NOMO-1 treated with dmso at 0.1 percent for 144 hours (cell line): ENCODE results near the gene ATP2A2.

ENCODE experiments used
- DNase-seq: peaks from one replicate; lab custom pipeline; 2025; ENCODE audit not compliant: unreplicated experiment; lab: John Stamatoyannopoulos, UW

The ATP2A2 gene

DNA sequence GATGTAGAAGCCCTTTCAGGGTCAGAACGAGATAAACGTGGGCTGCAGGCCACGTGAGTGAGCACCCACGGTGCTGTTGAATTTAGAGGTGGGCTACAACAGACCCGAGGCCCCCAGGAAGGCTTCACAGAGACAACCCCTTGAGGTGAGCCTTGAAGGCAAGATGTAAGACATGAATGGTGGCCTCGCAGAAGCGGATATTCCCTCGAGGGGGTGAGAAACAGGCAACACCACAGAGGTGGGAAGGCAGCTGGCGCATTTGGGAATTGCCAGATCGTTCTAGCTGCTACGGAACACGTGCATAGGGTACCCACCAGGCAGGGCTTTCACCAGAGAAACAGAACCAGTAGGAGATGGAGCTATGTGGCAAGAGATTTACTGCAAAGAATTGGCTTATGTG is 22.6 kb upstream of the ATP2A2 start:
- no peak for DNase-seq

DNA sequence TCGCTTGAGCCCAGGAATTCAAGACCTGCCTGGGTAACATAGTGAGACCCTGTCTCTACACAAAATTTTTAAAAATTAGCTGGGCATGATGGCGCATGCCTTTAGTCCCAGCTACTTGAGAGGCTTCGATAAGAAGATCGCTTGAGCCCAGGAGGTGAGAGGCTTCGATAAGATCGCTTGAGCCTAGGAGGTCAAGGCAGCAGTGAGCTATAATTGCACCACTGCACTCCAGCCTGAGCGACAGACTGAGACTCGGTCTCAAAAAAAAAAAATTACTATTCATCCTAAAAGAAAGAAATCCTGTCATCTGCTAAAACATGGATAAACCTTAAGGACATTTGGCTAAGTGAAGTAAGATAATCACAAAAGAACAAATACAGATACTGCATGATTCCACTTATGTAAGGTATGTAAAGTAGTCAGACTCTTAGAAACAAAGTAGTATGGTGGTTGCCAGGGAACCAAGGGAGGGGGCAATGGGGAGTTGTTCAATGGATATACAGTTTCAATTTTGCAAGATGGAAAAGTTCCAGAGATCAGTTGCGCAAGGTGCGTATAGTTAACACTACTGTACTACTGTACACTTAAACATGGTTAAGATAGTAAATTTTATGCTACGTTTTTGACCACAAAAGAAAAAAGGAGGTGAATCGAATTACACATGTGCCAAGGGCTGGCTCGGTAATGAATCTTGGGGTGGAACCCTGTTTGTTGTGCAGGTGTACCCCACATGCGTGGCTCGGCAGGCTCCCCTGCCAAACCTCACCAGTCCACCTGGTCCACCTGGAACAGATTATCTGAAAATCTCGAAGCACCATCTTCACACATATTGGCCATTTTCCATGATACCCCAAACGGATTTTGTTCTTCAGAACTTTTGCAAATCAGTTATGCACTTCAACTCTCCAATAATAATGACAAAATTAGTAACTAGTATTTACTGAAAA is 18.3 kb upstream of the ATP2A2 start:
- peak; percentile 21 for DNase-seq

DNA sequence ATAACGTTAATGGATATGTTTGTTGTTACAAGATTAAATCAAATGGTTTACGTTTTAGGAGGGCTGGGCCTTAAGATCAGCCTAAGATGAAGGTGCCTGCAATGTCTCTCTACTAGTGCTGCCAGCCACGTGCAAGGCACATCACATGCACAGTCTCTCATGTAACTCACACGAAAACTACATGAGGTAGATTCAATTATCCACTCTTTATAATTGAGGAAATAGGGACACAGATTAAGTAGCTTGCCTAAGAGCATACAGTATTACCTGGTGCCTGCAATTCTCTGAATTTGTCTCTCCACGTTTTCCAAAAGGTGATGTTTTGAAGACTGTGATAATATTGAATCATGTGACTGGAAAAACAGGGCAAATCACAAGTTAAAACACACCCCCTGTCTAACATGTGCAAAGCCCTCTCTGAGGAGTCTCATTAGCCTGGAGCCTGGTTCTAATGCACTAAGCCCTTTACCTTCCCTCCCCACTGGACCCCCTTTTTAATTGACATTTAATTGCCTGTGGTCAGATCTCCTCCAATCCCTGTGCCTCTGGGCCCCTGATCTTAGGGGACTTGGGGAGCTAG is 14.6 kb upstream of the ATP2A2 start:
- no peak for DNase-seq

DNA sequence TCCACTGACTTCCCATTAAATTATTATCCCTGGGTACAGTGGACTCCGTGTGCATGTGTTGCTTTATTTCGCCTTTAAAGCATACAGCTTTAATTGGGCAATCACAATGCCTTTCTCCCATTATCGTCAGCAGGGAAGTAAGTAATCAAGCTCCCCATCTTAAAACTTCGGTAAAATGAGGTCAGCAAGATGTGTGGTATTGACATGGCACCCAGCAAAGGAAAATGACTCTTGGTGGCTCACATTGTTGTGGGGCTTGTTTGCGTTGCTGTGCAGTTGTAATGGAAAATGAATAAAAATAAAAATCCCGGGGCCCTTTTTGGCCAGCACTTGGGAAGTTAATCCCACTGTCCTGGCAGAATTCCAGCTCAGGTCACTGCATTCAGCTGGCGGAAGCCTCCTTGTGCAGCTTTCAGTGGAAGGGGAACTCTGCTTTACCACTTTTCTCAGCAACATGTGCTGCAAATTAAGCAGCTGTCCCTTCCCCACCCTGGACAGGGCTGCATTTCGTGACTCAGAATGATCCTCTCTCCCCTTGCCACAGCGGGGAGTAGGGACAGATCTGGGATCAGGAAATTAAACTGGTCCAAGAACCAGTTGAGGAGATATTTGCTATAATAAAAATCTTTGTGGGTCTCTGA is 13.9 kb upstream of the ATP2A2 start:
- DNase-seq: no peak

DNA sequence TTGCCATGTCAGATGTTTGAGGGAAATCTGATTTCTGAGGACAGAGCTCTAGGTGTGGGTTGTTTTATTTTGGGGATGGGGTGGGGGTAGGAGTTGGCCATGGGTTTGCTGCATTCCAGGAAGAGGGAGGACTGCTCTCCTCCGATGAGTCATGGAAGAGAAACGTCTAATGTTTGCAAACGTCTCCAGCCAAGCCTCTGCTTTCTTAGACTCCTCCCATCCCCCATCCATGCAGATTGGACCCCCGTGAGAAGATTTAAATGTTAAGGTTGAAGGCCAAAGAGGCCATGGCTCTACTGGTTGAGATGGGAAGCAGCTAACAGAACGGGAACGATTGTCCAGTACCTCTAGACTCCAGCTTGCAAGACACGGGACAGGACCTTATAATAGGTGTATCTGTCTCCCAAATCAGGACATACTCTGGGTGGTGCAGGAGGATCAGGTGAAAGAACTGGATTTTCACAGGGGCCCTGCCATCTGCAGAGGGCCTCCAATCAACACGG is 11.4 kb upstream of the ATP2A2 start:
- DNase-seq: no peak

DNA sequence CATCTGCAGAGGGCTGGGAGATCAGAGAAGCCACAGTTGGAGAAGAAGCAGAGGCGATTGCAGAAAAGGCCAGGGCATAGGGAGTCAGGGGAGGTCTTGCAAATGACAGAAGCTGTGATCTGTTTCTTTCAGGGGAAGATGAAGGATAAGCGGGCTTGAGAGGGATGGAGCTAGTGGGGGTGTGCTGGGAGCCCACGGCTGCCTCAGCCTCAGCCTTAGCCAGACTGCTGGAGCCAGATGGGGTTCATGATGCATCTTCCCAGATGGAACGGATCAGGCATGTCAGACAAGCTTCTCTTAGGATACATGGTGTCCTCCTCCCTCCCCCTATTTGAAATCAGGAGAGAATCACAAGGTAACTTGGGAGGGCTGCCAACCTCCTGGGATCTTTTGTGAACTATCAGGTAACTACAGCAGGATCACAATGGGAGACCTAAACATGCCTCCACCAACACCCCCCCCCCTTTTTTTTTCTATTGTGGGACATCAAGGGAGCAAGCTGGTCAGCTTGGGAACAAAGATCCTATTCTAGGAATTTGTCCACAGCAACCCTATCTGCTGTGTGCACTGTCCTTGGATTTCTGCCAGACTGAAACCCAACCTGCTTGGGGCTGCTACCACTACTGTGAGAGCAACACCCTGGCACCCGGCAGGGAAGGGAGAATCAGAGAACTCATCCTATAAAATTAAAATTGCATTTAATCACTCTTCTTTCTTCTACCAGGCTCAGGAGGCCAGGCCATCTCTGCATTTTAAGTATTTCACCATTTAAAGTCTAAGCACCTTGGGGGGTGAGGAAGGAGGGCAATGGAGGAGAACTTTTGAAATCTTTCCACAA is 10.7 kb upstream of the ATP2A2 start:
- DNase-seq: no peak

DNA sequence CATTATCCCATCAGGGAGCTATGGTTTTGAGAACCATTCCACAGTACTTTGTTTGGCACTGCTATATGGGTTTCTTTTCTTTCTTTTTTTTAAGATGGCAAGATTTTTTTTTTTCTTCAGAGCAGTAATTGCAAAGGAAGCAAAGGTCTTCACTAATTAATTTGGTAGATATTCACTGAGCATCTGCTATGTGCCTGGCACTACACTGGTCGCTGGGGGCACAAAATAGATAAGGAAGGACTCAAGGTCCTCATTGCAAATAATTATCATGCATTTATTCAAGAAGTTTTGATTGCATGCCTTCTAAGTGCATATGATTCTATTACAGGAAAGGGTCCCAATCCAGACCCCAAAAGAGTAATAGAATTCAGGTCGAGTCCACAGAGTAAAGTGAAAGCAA is 10.0 kb upstream of the ATP2A2 start:
- DNase-seq: no peak

DNA sequence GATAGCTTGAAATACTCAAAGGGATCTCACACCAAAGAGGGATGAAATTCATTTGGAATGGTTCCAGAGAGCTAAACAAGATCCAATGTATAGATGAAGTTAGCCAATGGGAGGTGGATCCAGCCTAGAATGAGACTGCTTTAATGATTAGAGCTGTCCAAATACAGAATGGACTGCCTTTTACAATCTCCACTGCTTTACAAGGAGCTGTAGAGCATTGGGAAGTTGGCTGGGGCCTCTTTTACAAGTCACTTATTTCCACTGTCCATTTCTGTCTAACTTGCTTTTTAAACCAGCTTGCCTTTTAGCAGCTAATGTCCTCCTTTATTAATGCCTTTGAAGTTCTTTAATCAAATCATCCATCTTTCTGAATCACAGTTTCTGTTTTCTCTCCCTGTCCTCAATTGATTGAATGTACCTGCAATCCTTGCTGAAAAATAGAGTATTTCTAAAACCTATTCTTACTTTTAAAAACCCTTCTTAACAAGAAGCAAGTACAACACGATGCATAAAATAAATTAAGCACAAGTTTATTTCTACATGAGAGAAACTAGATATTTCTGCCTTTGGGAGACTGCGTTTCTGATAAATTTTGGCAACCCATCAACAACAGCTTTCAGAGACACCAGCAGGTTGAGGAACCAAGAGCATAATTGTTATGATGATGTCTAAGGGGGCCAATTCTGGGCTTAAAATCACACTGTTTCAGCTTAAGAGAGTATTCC is 3.4 kb upstream of the ATP2A2 start:
- DNase-seq: no peak

DNA sequence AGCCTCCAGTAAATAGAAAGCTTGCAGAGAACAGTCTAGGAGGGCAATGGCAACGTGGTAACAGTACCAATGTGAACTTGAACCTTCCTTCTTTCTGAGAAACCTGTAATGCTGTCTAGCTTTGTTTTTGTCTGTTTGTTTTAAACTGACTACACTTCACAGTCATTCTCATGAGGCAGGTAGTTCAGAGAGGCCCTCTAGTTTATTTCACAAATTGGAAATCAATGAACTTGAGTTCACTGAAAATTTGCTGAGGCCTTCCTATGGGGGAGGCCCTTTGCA is 2.9 kb upstream of the ATP2A2 start:
- DNase-seq: no peak

DNA sequence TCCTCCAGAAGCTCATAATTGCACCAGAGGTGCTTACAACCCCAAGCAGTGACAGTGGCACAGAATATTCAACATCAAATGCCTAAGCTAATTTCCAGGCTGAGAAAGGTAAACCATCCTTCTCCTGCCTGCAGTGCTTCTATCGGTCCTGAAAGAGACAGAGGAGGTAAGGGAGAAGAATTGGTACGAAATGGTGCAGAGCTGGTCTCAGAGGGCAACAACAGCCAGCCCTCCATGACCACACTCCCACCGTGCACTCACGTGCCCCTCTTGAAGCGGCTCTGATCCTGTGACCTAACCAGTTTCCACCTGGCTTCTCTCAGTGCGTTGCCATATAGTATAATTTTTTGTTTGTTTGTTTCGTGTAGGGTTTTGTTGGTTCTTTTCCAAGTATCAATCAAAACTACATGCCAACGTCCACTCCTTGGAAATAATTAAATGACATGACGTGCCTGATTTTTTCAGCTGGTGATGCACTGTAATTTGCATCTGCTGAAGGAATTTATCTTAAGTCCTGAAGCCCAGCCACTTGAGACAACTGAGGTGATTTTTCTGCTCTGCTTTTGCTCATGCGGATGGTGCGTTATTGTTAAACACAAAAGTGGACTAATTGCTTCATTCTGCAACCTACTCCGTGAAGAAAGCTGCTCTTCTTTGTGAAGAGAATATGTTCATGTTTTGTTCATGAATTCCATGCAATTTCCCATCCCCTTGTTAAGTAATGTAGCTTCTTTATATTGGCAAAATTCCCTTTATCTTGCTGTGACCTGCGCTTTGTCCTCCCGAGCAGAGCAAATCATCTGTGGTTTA is 1.3 kb upstream of the ATP2A2 start:
- no peak for DNase-seq

DNA sequence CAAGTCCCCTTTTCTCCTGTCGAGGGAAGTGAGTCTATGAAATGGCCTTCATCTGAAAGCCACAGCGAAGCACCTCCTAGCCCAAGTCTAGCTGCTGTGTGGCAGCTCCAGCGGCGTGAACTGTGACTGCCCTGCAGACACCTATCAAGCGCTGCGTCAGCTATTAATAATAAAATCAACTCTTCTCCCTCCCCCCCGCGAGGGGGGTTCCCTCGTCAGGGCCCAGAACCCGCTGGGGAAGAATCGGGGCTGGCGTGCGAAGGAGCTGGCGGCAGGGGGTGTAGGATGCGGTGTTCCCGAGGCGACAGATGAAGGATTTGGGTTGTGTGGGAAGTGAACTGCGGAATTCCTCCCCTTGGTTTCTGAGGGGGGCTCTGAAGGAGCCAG is 662 bp upstream of the ATP2A2 start:
- peak; percentile 21 for DNase-seq

DNA sequence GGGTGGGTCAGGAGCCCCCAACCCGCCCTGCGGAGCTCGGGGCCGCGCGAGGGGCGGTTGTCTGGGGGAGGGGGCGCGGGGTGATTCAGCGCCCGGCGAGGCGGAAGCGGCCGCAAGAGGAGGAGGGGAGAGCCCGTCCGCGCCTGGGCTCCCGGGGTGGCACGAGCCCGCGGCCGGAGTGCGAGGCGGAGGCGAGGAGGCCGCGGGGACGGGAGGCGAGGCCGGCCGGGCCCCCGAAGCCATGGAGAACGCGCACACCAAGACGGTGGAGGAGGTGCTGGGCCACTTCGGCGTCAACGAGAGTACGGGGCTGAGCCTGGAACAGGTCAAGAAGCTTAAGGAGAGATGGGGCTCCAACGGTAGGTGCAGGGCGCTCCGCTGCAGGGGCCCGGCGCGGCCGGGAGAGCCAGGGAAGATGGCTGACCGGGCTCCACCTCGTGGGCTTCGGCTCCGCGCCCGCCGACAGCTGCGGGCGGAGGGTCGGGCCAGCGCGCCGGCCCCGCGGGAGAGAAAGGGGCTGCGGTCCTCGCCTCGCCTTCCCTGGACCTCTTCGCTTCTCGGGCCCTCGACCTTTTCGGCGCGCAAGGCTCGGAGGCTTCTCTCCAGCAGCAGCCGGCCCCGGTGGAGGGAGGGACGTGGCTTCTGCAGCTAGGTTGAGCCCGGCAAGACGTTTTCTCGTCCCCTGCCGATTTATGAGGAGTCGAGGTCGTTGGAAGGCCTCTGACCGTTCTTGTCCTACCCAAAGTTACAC is 677 bp downstream of the ATP2A2 start:
- DNase-seq: peak; percentile 40

DNA sequence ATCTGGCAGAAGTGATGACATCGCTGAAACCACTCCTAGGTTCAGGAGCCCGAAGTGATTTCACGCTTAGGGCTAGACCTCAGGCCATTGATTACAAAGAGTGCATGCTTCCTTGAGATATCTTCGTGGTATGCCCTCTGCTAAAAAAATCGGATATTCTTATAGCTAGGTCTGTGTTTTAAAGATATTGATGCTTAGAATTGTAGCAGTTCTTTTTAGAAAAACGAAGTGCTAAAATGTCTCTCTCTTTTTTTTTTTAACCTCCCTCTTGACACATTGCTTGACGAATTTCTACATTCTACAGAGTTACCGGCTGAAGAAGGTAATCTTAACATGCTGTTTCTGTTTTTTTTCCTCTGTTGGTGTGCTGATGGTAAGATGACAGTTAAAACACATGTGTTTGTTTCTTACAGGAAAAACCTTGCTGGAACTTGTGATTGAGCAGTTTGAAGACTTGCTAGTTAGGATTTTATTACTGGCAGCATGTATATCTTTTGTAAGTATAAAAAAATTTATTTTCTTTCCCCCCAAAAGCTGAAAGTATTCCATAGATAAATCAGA is 1.3 kb downstream of the ATP2A2 start:
- no peak for DNase-seq

DNA sequence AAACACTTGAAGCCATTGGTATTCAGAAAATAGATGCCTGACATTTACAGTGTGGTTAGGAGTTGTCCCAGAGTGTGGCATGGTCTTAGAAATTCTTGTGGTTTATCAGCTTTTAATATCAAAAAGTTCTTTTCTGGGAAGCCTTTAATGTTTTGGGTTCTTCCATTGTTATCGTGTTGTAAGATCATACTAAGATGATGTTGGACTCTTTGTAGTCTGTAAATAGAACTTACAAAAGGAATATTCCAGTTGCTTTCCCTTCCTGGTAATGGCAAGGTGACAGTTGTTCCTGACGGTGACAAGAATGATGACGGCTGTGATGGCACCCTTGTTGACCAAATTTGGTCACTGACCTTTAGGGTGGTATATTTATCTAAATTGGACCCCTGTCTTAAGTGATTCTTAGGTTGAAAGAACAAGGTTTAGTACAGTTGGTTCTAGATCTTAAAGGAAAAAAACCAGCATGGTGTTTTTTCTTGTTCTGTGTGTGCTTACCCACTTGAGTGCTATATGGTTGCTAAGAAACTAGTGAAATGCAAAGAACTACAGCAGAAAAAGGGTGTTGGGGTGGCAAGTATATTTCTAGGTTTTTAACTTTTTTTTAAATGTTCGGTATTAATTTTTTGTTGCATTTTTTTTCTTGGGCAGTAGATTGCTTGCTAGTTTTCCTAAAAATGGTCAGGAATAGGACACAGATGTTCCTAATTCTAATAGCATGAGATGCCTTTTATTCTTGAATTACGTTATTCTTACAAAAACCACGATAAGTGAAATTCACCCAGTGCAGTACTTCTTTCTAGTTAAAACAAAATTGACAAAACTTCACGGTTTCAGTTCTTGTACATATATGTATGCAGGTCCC is 2.1 kb downstream of the ATP2A2 start:
- no peak for DNase-seq

DNA sequence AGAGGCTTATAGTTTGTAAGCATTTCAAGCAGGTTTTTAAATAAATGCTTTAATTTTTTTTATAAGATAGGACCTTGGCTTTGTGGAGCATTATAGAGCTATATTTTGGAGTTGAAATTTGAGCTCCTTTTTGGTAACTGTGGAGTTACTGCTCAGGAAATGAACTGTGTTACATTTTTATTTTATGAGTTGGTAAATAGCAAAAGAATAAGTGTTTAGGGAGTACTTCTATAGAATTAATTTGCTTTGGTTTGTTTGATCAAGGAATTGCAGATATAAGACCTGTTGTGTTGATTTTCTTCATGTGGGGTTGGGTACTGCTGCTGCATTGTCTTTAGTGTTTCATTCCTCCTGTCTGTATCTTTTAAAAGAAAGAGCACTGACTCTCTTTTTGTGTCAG is 3.5 kb downstream of the ATP2A2 start:
- no peak for DNase-seq

DNA sequence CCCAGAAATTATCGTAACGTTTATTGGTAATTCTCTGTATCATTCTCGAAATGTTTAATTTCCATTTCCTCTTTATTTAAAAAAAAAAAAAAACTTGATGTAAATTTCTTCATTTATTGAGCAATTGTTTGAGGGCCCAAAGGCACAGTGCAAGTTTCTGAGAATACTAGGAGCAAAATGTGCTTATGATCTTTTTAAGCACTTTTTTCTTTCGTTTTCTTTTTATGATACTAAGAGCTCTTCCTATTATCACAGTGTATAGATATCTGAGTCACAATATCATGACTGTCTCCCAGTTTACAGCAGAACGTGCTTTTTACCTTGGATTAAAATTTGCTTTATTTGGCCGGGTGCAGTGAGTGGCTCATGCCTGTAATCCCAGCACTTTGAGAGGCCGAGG is 5.6 kb downstream of the ATP2A2 start:
- no peak for DNase-seq

DNA sequence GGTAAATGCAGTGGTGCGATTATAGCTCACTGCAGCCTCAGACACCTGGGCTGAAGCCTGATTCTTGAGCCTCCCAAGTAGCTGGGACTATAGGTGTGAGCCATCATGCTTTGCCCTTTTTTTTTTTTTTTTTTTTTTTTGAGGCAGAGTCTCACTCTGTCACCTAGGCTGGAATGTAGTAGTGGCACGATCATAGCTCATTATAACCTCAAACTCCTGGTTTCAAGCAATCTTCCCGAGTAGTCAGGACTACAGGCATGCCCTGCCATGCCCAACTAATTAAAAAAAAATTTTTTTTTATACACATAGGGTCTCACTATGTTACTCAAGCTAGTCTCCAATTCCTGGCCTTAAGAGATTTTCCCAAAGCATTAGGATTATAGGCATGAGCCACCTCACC is 6.9 kb downstream of the ATP2A2 start:
- no peak for DNase-seq
